ENCODE data around the gene MAML3.

DNA sequence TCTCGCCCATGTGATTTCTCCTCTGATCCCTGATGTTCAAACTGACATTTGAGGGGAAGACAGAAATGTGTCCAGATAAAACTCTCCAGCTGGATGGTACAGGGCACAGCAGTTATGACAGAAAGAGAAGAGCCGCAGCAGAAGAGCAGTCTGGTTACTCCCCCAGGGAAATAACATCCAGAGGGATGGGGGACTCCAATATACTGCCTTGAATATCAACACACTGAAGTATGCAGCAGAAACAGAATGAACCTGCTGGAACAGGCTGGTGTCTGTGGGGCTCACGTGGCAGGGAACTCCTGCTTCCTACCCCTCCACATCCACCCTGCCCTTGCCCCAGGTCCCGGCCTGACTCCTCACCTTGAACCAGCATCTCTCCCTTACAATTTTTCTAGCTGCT is 394.9 kb downstream of the MAML3 start:
- TF ChIP-seq CTCF (IDR thresholded peaks at IDR 0.05; ENCODE audit: insufficient read depth, low read length) (no peak), POLR2AphosphoS5 (IDR thresholded peaks at IDR 0.05; ENCODE audit: low read depth) (no peak), GABPA (IDR thresholded peaks at IDR 0.05; ENCODE audit: low read depth) (no peak), SPI1 (IDR thresholded peaks at IDR 0.05; ENCODE audit: borderline replicate concordance, low read depth) (no peak)
- TF ChIP-seq, protein P1, sequence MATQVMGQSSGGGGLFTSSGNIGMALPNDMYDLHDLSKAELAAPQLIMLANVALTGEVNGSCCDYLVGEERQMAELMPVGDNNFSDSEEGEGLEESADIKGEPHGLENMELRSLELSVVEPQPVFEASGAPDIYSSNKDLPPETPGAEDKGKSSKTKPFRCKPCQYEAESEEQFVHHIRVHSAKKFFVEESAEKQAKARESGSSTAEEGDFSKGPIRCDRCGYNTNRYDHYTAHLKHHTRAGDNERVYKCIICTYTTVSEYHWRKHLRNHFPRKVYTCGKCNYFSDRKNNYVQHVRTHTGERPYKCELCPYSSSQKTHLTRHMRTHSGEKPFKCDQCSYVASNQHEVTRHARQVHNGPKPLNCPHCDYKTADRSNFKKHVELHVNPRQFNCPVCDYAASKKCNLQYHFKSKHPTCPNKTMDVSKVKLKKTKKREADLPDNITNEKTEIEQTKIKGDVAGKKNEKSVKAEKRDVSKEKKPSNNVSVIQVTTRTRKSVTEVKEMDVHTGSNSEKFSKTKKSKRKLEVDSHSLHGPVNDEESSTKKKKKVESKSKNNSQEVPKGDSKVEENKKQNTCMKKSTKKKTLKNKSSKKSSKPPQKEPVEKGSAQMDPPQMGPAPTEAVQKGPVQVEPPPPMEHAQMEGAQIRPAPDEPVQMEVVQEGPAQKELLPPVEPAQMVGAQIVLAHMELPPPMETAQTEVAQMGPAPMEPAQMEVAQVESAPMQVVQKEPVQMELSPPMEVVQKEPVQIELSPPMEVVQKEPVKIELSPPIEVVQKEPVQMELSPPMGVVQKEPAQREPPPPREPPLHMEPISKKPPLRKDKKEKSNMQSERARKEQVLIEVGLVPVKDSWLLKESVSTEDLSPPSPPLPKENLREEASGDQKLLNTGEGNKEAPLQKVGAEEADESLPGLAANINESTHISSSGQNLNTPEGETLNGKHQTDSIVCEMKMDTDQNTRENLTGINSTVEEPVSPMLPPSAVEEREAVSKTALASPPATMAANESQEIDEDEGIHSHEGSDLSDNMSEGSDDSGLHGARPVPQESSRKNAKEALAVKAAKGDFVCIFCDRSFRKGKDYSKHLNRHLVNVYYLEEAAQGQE (IDR thresholded peaks at IDR 0.05; ENCODE audit: insufficient replicate concordance, low read depth): no peak

All from HL-60 (cell line).